GM12878 (cell line): ENCODE measurements around the gene USP21. TPM values are rescaled to one million over a fixed set of nuclear protein-coding genes. Genes with fewer than 3 reads are reported as not detected.

ENCODE experiments used
- ATF7 ChIP-seq: fragments of 450-650 bp; IDR thresholded peaks from 2 replicates; pipeline ENCODE4 v1.6.1; 2016; ENCODE audit warnings: low read depth, mild to moderate bottlenecking
- EP300 ChIP-seq, 2 experiments: fragments of 150-350 bp in 1 of 2; IDR thresholded peaks; 2 replicates each; pipeline ENCODE4 v1.6.1; 2011 to 2012; ENCODE audit warnings: low read depth in 2 of 2, low read length in 2 of 2, borderline replicate concordance in 1 of 2, improper control_type of control experiment in 1 of 2, inconsistent platforms in 1 of 2; ENCODE audit not compliant: control insufficient read depth in 1 of 2
- MXI1 ChIP-seq: fragments of 150-350 bp; IDR thresholded peaks from 2 replicates; pipeline ENCODE4 v1.6.1; 2011; ENCODE audit warnings: low read depth, mild to moderate bottlenecking, inconsistent platforms, low read length, improper control_type of control experiment
- NR2F1 ChIP-seq: fragments of 450-650 bp; conservative IDR thresholded peaks from 2 replicates; pipeline ENCODE4 v1.6.1; 2017; ENCODE audit warnings: mild to moderate bottlenecking
- STAT3 ChIP-seq: IDR thresholded peaks from 2 replicates; pipeline ENCODE4 v1.6.1; 2011; ENCODE audit warnings: low read depth, low read length, improper control_type of control experiment
- SUPT20H ChIP-seq: IDR thresholded peaks from 2 replicates; pipeline ENCODE4 v1.6.1; 2011; ENCODE audit warnings: low read depth, mild to moderate bottlenecking, low read length, moderate library complexity, borderline replicate concordance; ENCODE audit not compliant: control insufficient read depth
- ZNF384 ChIP-seq: IDR thresholded peaks from 2 replicates; pipeline ENCODE4 v1.6.1; 2012; ENCODE audit warnings: low read depth, mild to moderate bottlenecking, low read length, improper control_type of control experiment, borderline replicate concordance
- polyA plus RNA-seq, 11 experiments: library from polyadenylated mRNA; depleted of rRNA in 4 of 11; unstranded in 6 of 11; stranded (reverse) in 5 of 11; fragments of >200 nt; fragmentation: Nextera tagmentation in 4 of 11; fragmentation: Illumina TruSeq in 1 of 11; extraction: Ambion mirVana in 4 of 11; extraction: Trizol in 1 of 11; gene quantifications; 1 replicate in 1 of 11; 2 replicates in 10 of 11; pipeline versions ENCODE4 v1.2.1 to v1.2.3, GENCODE V29; 2011 to 2016; ENCODE audit warnings: inconsistent platforms in 2 of 11, missing spikeins in 2 of 11, low read depth in 1 of 11
- total RNA-seq, 4 experiments: library from RNA; depleted of rRNA in 3 of 4; stranded (reverse); fragments of >200 nt in 3 of 4; fragmentation: Illumina TruSeq in 1 of 4; extraction: Trizol in 1 of 4; gene quantifications; 2 replicates each; pipeline versions ENCODE4 v1.2.1 to v1.2.3, GENCODE V29; 2013 to 2021
- TF ChIP-seq, protein P1 (sequence below): fragments of 450-650 bp; formaldehyde crosslinking; IDR thresholded peaks from 2 replicates; pipeline ENCODE4 v1.4.0; 2022; ENCODE audit warnings: mild to moderate bottlenecking, moderate library complexity
- TF ChIP-seq, protein P2 (sequence below): IDR thresholded peaks from 2 replicates; pipeline ENCODE4 v1.6.1; 2012; ENCODE audit warnings: low read depth, low read length, improper control_type of control experiment

Gene USP21
- total and polyA plus RNA-seq, 10 of the 15 experiments (the other 5 are each of a cell fraction or from before 2014, with no cell fraction given), result 3.2 to 28.6 (median 16.6) TPM

DNA sequence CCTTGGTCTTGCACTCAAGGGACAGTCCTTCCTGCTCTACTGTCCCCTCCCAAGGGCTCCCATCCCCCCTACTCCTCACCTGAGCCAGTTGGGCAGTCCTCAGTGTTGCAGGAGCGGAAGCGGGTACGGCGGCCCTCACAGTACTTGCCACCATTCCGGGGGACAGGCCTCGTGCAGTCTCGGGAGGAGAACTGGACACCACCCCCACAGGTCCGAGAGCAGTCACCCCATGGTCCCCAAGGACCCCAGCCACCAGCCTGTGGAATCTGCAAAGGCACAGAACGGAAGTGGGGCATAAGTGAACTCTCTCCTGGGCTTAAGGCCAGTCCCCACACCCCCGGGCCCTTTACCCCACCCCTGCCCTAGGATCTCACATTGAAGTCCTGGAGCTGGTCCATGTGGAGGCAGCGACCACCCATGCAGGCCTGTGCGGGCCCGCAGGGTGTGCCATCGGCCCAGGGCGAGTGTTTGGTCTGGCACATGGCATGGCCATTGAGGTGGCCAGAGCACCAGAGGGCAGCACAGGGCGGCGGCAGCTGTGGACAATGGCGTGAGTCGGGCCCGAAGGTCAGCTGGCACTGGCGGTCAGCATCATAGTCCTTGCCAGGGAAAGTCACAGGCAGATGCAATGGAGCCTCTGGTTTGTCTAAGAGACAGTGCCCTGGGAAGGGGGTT is 34.4 kb downstream of the USP21 start (continued):
- TF ChIP-seq, protein P1, sequence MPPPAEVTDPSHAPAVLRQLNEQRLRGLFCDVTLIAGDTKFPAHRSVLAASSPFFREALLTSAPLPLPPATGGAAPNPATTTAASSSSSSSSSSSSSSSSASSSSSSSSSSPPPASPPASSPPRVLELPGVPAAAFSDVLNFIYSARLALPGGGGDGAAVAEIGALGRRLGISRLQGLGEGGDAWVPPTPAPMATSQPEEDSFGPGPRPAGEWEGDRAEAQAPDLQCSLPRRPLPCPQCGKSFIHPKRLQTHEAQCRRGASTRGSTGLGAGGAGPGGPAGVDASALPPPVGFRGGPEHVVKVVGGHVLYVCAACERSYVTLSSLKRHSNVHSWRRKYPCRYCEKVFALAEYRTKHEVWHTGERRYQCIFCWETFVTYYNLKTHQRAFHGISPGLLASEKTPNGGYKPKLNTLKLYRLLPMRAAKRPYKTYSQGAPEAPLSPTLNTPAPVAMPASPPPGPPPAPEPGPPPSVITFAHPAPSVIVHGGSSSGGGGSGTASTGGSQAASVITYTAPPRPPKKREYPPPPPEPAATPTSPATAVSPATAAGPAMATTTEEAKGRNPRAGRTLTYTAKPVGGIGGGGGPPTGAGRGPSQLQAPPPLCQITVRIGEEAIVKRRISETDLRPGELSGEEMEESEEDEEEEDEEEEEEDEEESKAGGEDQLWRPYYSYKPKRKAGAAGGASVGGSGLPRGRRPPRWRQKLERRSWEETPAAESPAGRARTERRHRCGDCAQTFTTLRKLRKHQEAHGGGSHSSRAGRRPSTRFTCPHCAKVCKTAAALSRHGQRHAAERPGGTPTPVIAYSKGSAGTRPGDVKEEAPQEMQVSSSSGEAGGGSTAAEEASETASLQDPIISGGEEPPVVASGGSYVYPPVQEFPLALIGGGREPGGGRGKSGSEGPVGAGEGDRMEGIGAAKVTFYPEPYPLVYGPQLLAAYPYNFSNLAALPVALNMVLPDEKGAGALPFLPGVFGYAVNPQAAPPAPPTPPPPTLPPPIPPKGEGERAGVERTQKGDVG (CRISPR knock-in tag), result no peak
- TF ChIP-seq SUPT20H, result no peak
- no peak for TF ChIP-seq MXI1
- TF ChIP-seq ATF7, result no peak
- no peak for TF ChIP-seq ZNF384
- TF ChIP-seq STAT3, result no peak
- no peak for TF ChIP-seq EP300 (IDR thresholded peaks at IDR 0.05; ENCODE audit: borderline replicate concordance in 1 of 2, control insufficient read depth in 1 of 2, low read depth in 2 of 2, low read length in 2 of 2)
- TF ChIP-seq, protein P2, sequence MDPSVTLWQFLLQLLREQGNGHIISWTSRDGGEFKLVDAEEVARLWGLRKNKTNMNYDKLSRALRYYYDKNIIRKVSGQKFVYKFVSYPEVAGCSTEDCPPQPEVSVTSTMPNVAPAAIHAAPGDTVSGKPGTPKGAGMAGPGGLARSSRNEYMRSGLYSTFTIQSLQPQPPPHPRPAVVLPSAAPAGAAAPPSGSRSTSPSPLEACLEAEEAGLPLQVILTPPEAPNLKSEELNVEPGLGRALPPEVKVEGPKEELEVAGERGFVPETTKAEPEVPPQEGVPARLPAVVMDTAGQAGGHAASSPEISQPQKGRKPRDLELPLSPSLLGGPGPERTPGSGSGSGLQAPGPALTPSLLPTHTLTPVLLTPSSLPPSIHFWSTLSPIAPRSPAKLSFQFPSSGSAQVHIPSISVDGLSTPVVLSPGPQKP, result no peak
- TF ChIP-seq NR2F1, result no peak
- TF ChIP-seq, all 136 proteins: peak for 0
